ENCODE data around the gene SESN1.

The SESN1 gene

GRCh38 chr6:108941859-108942258 is 152.8 kb downstream of the SESN1 start:
- Histone ChIP-seq H3K9me3 (ENCODE audit: control extremely low read depth in 1 of 5, control insufficient read depth in 4 of 5, insufficient read depth in 2 of 5, low read depth in 1 of 5, low read length in 4 of 5) (no peaks in the 10 kb centered on the region), H3K4me1 (ENCODE audit: control extremely low read depth in 1 of 4, control insufficient read depth in 4 of 4, insufficient read depth in 4 of 4, low read length in 3 of 4) (peaks cover 5 to 49% (median 15%) of the 10 kb centered on the region in 4 experiments), H3K27me3 (replicated peaks in 2 of 5; ENCODE audit: control insufficient read depth in 4 of 5, insufficient read depth in 5 of 5, low read length in 4 of 5) (no peaks in the 10 kb centered on the region), H3K4me3 (ENCODE audit: control insufficient read depth in 1 of 7, extremely low read depth in 1 of 7, insufficient read depth in 4 of 7, low read depth in 2 of 7, low read length in 6 of 7) (no peak overlapping the region), H3K27ac (ENCODE audit: insufficient read depth in 1 of 2, low read depth in 1 of 2, low read length in 2 of 2, poor library complexity in 1 of 2, severe bottlenecking in 2 of 2) (no peak overlapping the region), H3K36me3 (ENCODE audit: control insufficient read depth in 4 of 4, insufficient read depth in 4 of 4, low read length in 3 of 4) (no peaks in the 10 kb centered on the region)
- ChIA-PET CTCF (interaction anchor here (0.9 to 2.7 kb wide), 6 partner anchors 18 to 131 kb away, joined by 3 to 6 read pairs (median 4); no protein-coding TSS in a partner anchor), POLR2A (no interaction called here)
- DNase-seq = no peak
- 83% methylated on average over 1 of the region's 2 CpGs for WGBS (ENCODE audit: insufficient coverage)

GRCh38 chr6:108941281-108941680 is 153.4 kb downstream of the SESN1 start:
- no CpG with 5 or more reads among the region's 1 CpG for WGBS (ENCODE audit: insufficient coverage)
- CTCF ChIA-PET = interaction anchor here (1.5 to 2.2 kb wide), 3 partner anchors 19 to 95 kb away, joined by 4 to 5 read pairs (median 4); no protein-coding TSS in a partner anchor
- POLR2A ChIA-PET = no interaction called here

GRCh38 chr6:108940741-108941140 is 153.9 kb downstream of the SESN1 start:
- no peaks in the 10 kb centered on the region for H3K9me3 ChIP-seq (ENCODE audit: control extremely low read depth in 1 of 5, control insufficient read depth in 4 of 5, insufficient read depth in 2 of 5, low read depth in 1 of 5, low read length in 4 of 5)
- no peak overlapping the region for H3K27ac ChIP-seq (ENCODE audit: insufficient read depth in 1 of 2, low read depth in 1 of 2, low read length in 2 of 2, poor library complexity in 1 of 2, severe bottlenecking in 2 of 2)
- WGBS (ENCODE audit: insufficient coverage) = 100% methylated on average over 3 of the region's 5 CpGs
- ChIA-PET CTCF (interaction anchor here (0.8 to 2.2 kb wide), 3 partner anchors 15 to 95 kb away, joined by 4 to 5 read pairs (median 4); no protein-coding TSS in a partner anchor), POLR2A (no interaction called here)
- no peak overlapping the region for H3K4me3 ChIP-seq (ENCODE audit: control insufficient read depth in 1 of 7, extremely low read depth in 1 of 7, insufficient read depth in 4 of 7, low read depth in 2 of 7, low read length in 6 of 7)
- no peaks in the 10 kb centered on the region for H3K27me3 ChIP-seq (replicated peaks in 2 of 5; ENCODE audit: control insufficient read depth in 4 of 5, insufficient read depth in 5 of 5, low read length in 4 of 5)
- no peaks in the 10 kb centered on the region for H3K36me3 ChIP-seq (ENCODE audit: control insufficient read depth in 4 of 4, insufficient read depth in 4 of 4, low read length in 3 of 4)
- no peak for DNase-seq
- H3K4me1 ChIP-seq (ENCODE audit: control extremely low read depth in 1 of 4, control insufficient read depth in 4 of 4, insufficient read depth in 4 of 4, low read length in 3 of 4) = peaks cover 2 to 37% (median 11%) of the 10 kb centered on the region in 4 experiments

More at GRCh38 chr6:108941281-108941680, 153.4 kb downstream of the SESN1 start:
- Histone ChIP-seq H3K36me3 (ENCODE audit: control insufficient read depth in 4 of 4, insufficient read depth in 4 of 4, low read length in 3 of 4) (no peaks in the 10 kb centered on the region), H3K4me1 (ENCODE audit: control extremely low read depth in 1 of 4, control insufficient read depth in 4 of 4, insufficient read depth in 4 of 4, low read length in 3 of 4) (peaks cover 2 to 43% (median 12%) of the 10 kb centered on the region in 4 experiments), H3K9me3 (ENCODE audit: control extremely low read depth in 1 of 5, control insufficient read depth in 4 of 5, insufficient read depth in 2 of 5, low read depth in 1 of 5, low read length in 4 of 5) (no peaks in the 10 kb centered on the region), H3K27me3 (replicated peaks in 2 of 5; ENCODE audit: control insufficient read depth in 4 of 5, insufficient read depth in 5 of 5, low read length in 4 of 5) (no peaks in the 10 kb centered on the region), H3K4me3 (ENCODE audit: control insufficient read depth in 1 of 7, extremely low read depth in 1 of 7, insufficient read depth in 4 of 7, low read depth in 2 of 7, low read length in 6 of 7) (no peak overlapping the region), H3K27ac (ENCODE audit: insufficient read depth in 1 of 2, low read depth in 1 of 2, low read length in 2 of 2, poor library complexity in 1 of 2, severe bottlenecking in 2 of 2) (no peak overlapping the region)
- DNase-seq = no peak

- no peak overlapping the region for H3K4me3 ChIP-seq (ENCODE audit: control insufficient read depth in 1 of 7, extremely low read depth in 1 of 7, insufficient read depth in 4 of 7, low read depth in 2 of 7, low read length in 6 of 7)
- ChIA-PET CTCF (interaction anchor here (1.0 to 1.8 kb wide), 2 partner anchors 13 to 17 kb away, joined by 3 to 6 read pairs; no protein-coding TSS in a partner anchor), POLR2A (no interaction called here)
- H3K4me1 ChIP-seq (ENCODE audit: control extremely low read depth in 1 of 4, control insufficient read depth in 4 of 4, insufficient read depth in 4 of 4, low read length in 3 of 4) = peaks cover 0 to 7% (median 2%) of the 10 kb centered on the region in 4 experiments
- H3K27me3 ChIP-seq (replicated peaks in 2 of 5; ENCODE audit: control insufficient read depth in 4 of 5, insufficient read depth in 5 of 5, low read length in 4 of 5) = no peaks in the 10 kb centered on the region
- H3K27ac ChIP-seq (ENCODE audit: insufficient read depth in 1 of 2, low read depth in 1 of 2, low read length in 2 of 2, poor library complexity in 1 of 2, severe bottlenecking in 2 of 2) = no peak overlapping the region
- no peaks in the 10 kb centered on the region for H3K9me3 ChIP-seq (ENCODE audit: control extremely low read depth in 1 of 5, control insufficient read depth in 4 of 5, insufficient read depth in 2 of 5, low read depth in 1 of 5, low read length in 4 of 5)
- no peak for DNase-seq
- 100% methylated on average over 1 of the region's 1 CpG for WGBS (ENCODE audit: insufficient coverage)
- no peaks in the 10 kb centered on the region for H3K36me3 ChIP-seq (ENCODE audit: control insufficient read depth in 4 of 4, insufficient read depth in 4 of 4, low read length in 3 of 4)
These were observed 157.5 kb downstream of the SESN1 start for GRCh38 chr6:108937170-108937569.
